ENCODE data around the gene PMS1. TPM values are rescaled to one million over a fixed set of nuclear protein-coding genes. Genes with fewer than 3 reads are reported as not detected.

The PMS1 gene
- total RNA-seq, 1 donor from 2014 or later = 13.6 TPM

GRCh38 chr2:189794310-189794709 lies 10.1 kb downstream of the PMS1 start:
- TF ChIP-seq CTCF (conservative IDR thresholded peaks at IDR 0.05; ENCODE audit: low read depth, low read length) = no peak

GRCh38 chr2:189797902-189798301 lies 13.7 kb downstream of the PMS1 start:
- DNase-seq (ENCODE audit: low read depth) = no peak
- H3K4me3 ChIP-seq (ENCODE audit: low read depth, low read length) = no peak overlapping the region
- TF ChIP-seq CTCF (conservative IDR thresholded peaks at IDR 0.05; ENCODE audit: low read depth, low read length) = no peak

More at GRCh38 chr2:189794310-189794709, 10.1 kb downstream of the PMS1 start:
- no peak for DNase-seq (ENCODE audit: low read depth)
- H3K4me3 ChIP-seq (ENCODE audit: low read depth, low read length) = no peak overlapping the region

GRCh38 chr2:189798312-189799029 lies 14.2 kb downstream of the PMS1 start:
- no peak overlapping the region for H3K4me3 ChIP-seq (ENCODE audit: low read depth, low read length)
- TF ChIP-seq CTCF (conservative IDR thresholded peaks at IDR 0.05; ENCODE audit: low read depth, low read length) = peak; percentile 51
- DNase-seq (ENCODE audit: low read depth) = no peak

GRCh38 chr2:189799030-189799331 lies 14.7 kb downstream of the PMS1 start:
- TF ChIP-seq CTCF (conservative IDR thresholded peaks at IDR 0.05; ENCODE audit: low read depth, low read length) = no peak
- DNase-seq (ENCODE audit: low read depth) = no peak
- no peak overlapping the region for H3K4me3 ChIP-seq (ENCODE audit: low read depth, low read length)

GRCh38 chr2:189799531-189799930 lies 15.3 kb downstream of the PMS1 start:
- no peak for TF ChIP-seq CTCF (conservative IDR thresholded peaks at IDR 0.05; ENCODE audit: low read depth, low read length)
- DNase-seq (ENCODE audit: low read depth) = no peak

GRCh38 chr2:189802396-189802912 lies 18.2 kb downstream of the PMS1 start:
- DNase-seq (ENCODE audit: low read depth) = no peak
- no peak overlapping the region for H3K4me3 ChIP-seq (ENCODE audit: low read depth, low read length)
- no peak for TF ChIP-seq CTCF (conservative IDR thresholded peaks at IDR 0.05; ENCODE audit: low read depth, low read length)

More at GRCh38 chr2:189799531-189799930, 15.3 kb downstream of the PMS1 start:
- H3K4me3 ChIP-seq (ENCODE audit: low read depth, low read length) = no peak overlapping the region

GRCh38 chr2:189803431-189803830 lies 19.2 kb downstream of the PMS1 start:
- H3K4me3 ChIP-seq (ENCODE audit: low read depth, low read length) = no peak overlapping the region
- DNase-seq (ENCODE audit: low read depth) = no peak
- TF ChIP-seq CTCF (conservative IDR thresholded peaks at IDR 0.05; ENCODE audit: low read depth, low read length) = no peak

Measured in epithelial cell of proximal tubule (primary cell).